Ovary (tissue), 3 donors: ENCODE data around the gene CD164L2.

Source experiments
- EP300 ChIP-seq: sonication (generic); formaldehyde crosslinking; IDR thresholded peaks from one replicate; pipeline ENCODE4 v1.6.1; 2017; ENCODE audit warnings: antibody characterized with exemption
- POLR2A ChIP-seq: fragments of 450-650 bp; IDR thresholded peaks from one replicate; pipeline ENCODE4 v1.6.1; 2017; ENCODE audit warnings: antibody characterized with exemption, mild to moderate bottlenecking, moderate library complexity
- TF ChIP-seq, protein P1 (sequence below), 3 donors: fragments of 450-650 bp in 2 of 3; fragments of 200-600 bp in 1 of 3; IDR thresholded peaks; one replicate each; pipeline versions ENCODE4 v1.5.1 to v1.8.0; 2016 to 2022; ENCODE audit warnings: antibody characterized with exemption in 3 of 3, mild to moderate bottlenecking in 1 of 3
- donor health status: DM: no; HTN: no; CAD: no.

DNA sequence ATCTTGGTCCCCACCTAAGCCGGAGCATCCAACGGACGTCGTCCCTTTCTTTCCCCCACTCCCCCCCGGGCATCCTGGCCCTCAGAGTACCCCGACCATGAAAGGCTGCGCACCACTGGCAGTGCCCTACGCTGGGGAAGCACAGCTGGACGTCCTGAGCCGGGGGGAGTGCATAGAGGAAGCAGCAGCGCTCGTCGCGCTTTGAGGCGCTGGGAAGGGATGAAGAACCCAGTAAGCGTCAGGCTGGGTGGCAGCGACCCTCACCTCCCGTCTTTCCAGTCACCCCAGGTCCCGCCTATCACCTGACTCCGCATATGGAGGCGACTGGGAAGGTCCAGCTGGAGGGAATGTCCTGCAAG, 22.1 kb downstream of the CD164L2 start:
- TF ChIP-seq POLR2A: no peak
- TF ChIP-seq, protein P1, sequence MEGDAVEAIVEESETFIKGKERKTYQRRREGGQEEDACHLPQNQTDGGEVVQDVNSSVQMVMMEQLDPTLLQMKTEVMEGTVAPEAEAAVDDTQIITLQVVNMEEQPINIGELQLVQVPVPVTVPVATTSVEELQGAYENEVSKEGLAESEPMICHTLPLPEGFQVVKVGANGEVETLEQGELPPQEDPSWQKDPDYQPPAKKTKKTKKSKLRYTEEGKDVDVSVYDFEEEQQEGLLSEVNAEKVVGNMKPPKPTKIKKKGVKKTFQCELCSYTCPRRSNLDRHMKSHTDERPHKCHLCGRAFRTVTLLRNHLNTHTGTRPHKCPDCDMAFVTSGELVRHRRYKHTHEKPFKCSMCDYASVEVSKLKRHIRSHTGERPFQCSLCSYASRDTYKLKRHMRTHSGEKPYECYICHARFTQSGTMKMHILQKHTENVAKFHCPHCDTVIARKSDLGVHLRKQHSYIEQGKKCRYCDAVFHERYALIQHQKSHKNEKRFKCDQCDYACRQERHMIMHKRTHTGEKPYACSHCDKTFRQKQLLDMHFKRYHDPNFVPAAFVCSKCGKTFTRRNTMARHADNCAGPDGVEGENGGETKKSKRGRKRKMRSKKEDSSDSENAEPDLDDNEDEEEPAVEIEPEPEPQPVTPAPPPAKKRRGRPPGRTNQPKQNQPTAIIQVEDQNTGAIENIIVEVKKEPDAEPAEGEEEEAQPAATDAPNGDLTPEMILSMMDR (IDR thresholded peaks at IDR 0.05): no peak
- TF ChIP-seq EP300: no peak
